K562 (cell line): ENCODE results near the gene HPCA. TPM values are rescaled to one million over a fixed set of nuclear protein-coding genes. Genes with fewer than 3 reads are reported as not detected.

Experiments
- ATAC-seq: fragments of 200-7000 bp; cut with Tn5 transposase; 3 replicates; pipeline ENCODE4 v1.9.1; 2020; ENCODE audit warnings: moderate library complexity
- BruUV-seq: library from RNA; stranded (reverse); fragments of 400-500 nt; replicated peaks from 2 replicates; lab custom pipeline; 2021; lab: Mats Ljungman, UMichigan
- CTCF ChIA-PET: fragments of 300-600 bp; formaldehyde crosslinking; extraction: SDS; loops from one replicate; lab custom pipeline; 2021; ENCODE audit warnings: low intra/inter-chr PET ratio; lab: Yijun Ruan, JAX
- POLR2A ChIA-PET: fragments of 300-600, 350-650 bp; sonication (Branson Sonifier 250); formaldehyde crosslinking; extraction: SDS; loops from one replicate; lab custom pipeline; 2021; ENCODE audit warnings: antibody characterized with exemption, inconsistent platforms; lab: Yijun Ruan, JAX
- DNase-seq, 4 experiments: peaks; one replicate each; pipeline versions ENCODE4 v3.0.0 to v3.0.0-alpha.2; 2011 to 2018; ENCODE audit warnings: low spot score in 3 of 4, mixed read lengths in 3 of 4; ENCODE audit errors: extremely low read depth in 1 of 4
- FAIRE-seq: peaks from 2 replicates; lab custom pipeline; 2011; peaks lifted over from hg19 to GRCh38; lab: Jason Lieb, UNC
- H2AFZ ChIP-seq: 2 replicates; pipeline ENCODE4 v1.6.0; 2011; ENCODE audit warnings: low read depth, low read length, control low read depth, inconsistent platforms
- H3K27ac ChIP-seq: fragments of 200-600 bp; 3 replicates; pipeline ENCODE4 v1.8.0; 2011; ENCODE audit warnings: low read depth, mild to moderate bottlenecking, control low read depth, inconsistent platforms, low read length, moderate library complexity, mixed read lengths; ENCODE audit errors: extremely low read depth
- H3K27me3 ChIP-seq, 2 experiments: fragments of 300-600 bp in 1 of 2; 2 replicates in 1 of 2; 3 replicates in 1 of 2; pipeline versions ENCODE4 v1.6.0 to v1.8.0; 2011; ENCODE audit warnings: inconsistent platforms in 2 of 2, low read length in 2 of 2, mild to moderate bottlenecking in 1 of 2, mixed read lengths in 1 of 2, moderate library complexity in 1 of 2; ENCODE audit not compliant: control insufficient read depth in 2 of 2, insufficient read depth in 2 of 2
- H3K36me3 ChIP-seq: fragments of 300-600 bp; 3 replicates; pipeline ENCODE4 v1.8.0; 2011; ENCODE audit warnings: mild to moderate bottlenecking, low read length, inconsistent platforms; ENCODE audit not compliant: control insufficient read depth, insufficient read depth
- H3K4me1 ChIP-seq, 2 experiments: fragments of 200-600 bp in 1 of 2; replicated peaks in 1 of 2; 2 replicates in 1 of 2; 3 replicates in 1 of 2; pipeline versions ENCODE4 v1.5.1 to v1.8.0; 2011; ENCODE audit warnings: inconsistent platforms in 2 of 2, low read length in 2 of 2, mild to moderate bottlenecking in 1 of 2, mixed read lengths in 1 of 2, moderate library complexity in 1 of 2; ENCODE audit not compliant: control insufficient read depth in 2 of 2, insufficient read depth in 2 of 2
- H3K4me2 ChIP-seq: 2 replicates; pipeline ENCODE4 v1.6.1; 2011; ENCODE audit warnings: low read length, control low read depth, inconsistent platforms, mixed read lengths; ENCODE audit not compliant: insufficient read depth
- H3K4me3 ChIP-seq: fragments of 200-600 bp; sonication (generic), shearing (Covaris generic); 2 replicates; pipeline ENCODE4 v1.5.1; 2016; ENCODE audit warnings: control low read depth, inconsistent platforms
- H3K79me2 ChIP-seq: fragments of 200-600 bp; 3 replicates; pipeline ENCODE4 v1.8.0; 2011; ENCODE audit warnings: low read length, inconsistent platforms; ENCODE audit not compliant: control insufficient read depth, insufficient read depth
- H3K9ac ChIP-seq, 2 experiments: 2 replicates each; pipeline versions ENCODE4 v1.6.0 to v1.6.1; 2011; ENCODE audit warnings: low read depth in 2 of 2, low read length in 2 of 2, control low read depth in 1 of 2, inconsistent platforms in 1 of 2, mild to moderate bottlenecking in 1 of 2, mixed read lengths in 1 of 2; ENCODE audit not compliant: insufficient read depth in 1 of 2
- H3K9me1 ChIP-seq: one replicate; pipeline ENCODE4 v1.6.0; 2011; ENCODE audit warnings: inconsistent platforms, mild to moderate bottlenecking, low read length, moderate library complexity; ENCODE audit not compliant: control insufficient read depth, insufficient read depth
- H3K9me3 ChIP-seq: replicated peaks from 2 replicates; pipeline ENCODE4 v1.5.1; 2011; ENCODE audit warnings: low read depth, low read length, inconsistent platforms; ENCODE audit not compliant: control insufficient read depth, insufficient read depth
- H4K20me1 ChIP-seq: replicated peaks from 2 replicates; pipeline ENCODE4 v1.6.1; 2011; ENCODE audit warnings: low read length, inconsistent platforms, mixed read lengths; ENCODE audit not compliant: control insufficient read depth, insufficient read depth
- KLF13 ChIP-seq: fragments of 450-650 bp; IDR thresholded peaks from 2 replicates; pipeline ENCODE4 v1.6.1; 2016; ENCODE audit warnings: missing genetic modification characterization, low read depth, mild to moderate bottlenecking, missing compliant biosample characterization, moderate library complexity, borderline replicate concordance
- ZBTB43 ChIP-seq: sonication (generic); formaldehyde crosslinking; IDR thresholded peaks from 2 replicates; pipeline ENCODE4 v1.8.0; 2023; ENCODE audit warnings: mild to moderate bottlenecking, missing genetic modification reagents
- ZNF24 ChIP-seq: fragments of 450-650 bp; IDR thresholded peaks from 2 replicates; pipeline ENCODE4 v1.6.1; 2016
- ZNF316 ChIP-seq: fragments of 450-650 bp; IDR thresholded peaks from 2 replicates; pipeline ENCODE4 v1.6.1; 2016
- WGBS: fragments of 100-300 bp; shearing (Covaris generic); methylation state at CpG from one replicate; pipeline ENCODE4 v1.1.6; 2016; ENCODE audit warnings: low coverage, mixed read lengths; ENCODE audit not compliant: insufficient coverage; ENCODE audit errors: missing lambda C conversion rate; 5-methylcytosine and 5-hydroxymethylcytosine counted together
- in situ Hi-C: fragments of 300-500 bp; cut with MboI; formaldehyde crosslinking; loops from 4 replicates; pipeline ENCODE4 v1.15.0; 2018; ENCODE audit warnings: inconsistent platforms, mixed read lengths
- intact Hi-C: fragments of 100-400 bp; cut with micrococcal nuclease; formaldehyde crosslinking; loops from 2 replicates; pipeline ENCODE4 v1.14.2; 2022
- polyA plus RNA-seq, 8 experiments: library from polyadenylated mRNA; depleted of rRNA in 4 of 8; stranded (reverse) in 5 of 8; unstranded in 3 of 8; fragments of >200 nt; fragmentation: Nextera tagmentation in 2 of 8; fragmentation: Illumina TruSeq in 1 of 8; extraction: Ambion mirVana in 2 of 8; extraction: Trizol in 1 of 8; gene quantifications; 2 replicates each; pipeline versions ENCODE4 v1.2.1 to v1.2.3, GENCODE V29; 2011 to 2014; ENCODE audit warnings: inconsistent platforms in 1 of 8, missing spikeins in 1 of 8
- total RNA-seq, 7 experiments: library from RNA; depleted of rRNA in 6 of 7; stranded (reverse); fragments of >200 nt in 6 of 7; fragmentation: Illumina TruSeq in 2 of 7; extraction: Trizol in 2 of 7; gene quantifications; 2 replicates each; pipeline versions ENCODE4 v1.2.1 to v1.2.3, GENCODE V29; 2011 to 2021; ENCODE audit warnings: low replicate concordance in 1 of 7
- TF ChIP-seq, protein P1 (sequence below): fragments of 450-650 bp; IDR thresholded peaks from 2 replicates; pipeline ENCODE4 v1.6.1; 2016
- TF ChIP-seq, protein P2 (sequence below), 2 experiments: fragments of 450-650 bp in 1 of 2; sonication (generic) in 1 of 2; formaldehyde crosslinking in 1 of 2; IDR thresholded peaks; 2 replicates each; pipeline versions ENCODE4 v1.7.1 to v1.9.0; 2016 to 2022; ENCODE audit warnings: inconsistent platforms in 1 of 2, mild to moderate bottlenecking in 1 of 2, missing genetic modification reagents in 1 of 2

The HPCA gene
- total and polyA plus RNA-seq, 9 of the 15 experiments (the other 6 are each of a cell fraction or from before 2014, with no cell fraction given) = not detected

GRCh38 chr1:32939655-32940371, 53.5 kb downstream of the HPCA start:
- intact Hi-C loops = no loop called here
- Histone ChIP-seq H3K9me3 (no peaks in the 10 kb centered on the region), H3K4me2 (no peak overlapping the region; the same call in 1 of the 2 replicates), H2AFZ (no peak overlapping the region), H4K20me1 (no peaks in the 10 kb centered on the region), H3K9me1 (no peaks in the 10 kb centered on the region), H3K27ac (no peak overlapping the region), H3K36me3 (peaks cover 51% of the 10 kb centered on the region; the same call in 2 of the 3 replicates), H3K9ac (no peak overlapping the region; a peak in 1 of 4 replicates), H3K4me3 (no peak overlapping the region), H3K27me3 (no peaks in the 10 kb centered on the region), H3K4me1 (peaks cover 5 to 13% of the 10 kb centered on the region in 2 experiments; a peak in 4 of 5 replicates), H3K79me2 (no peaks in the 10 kb centered on the region)
- DNase-seq = peak; percentile 35 to 83 (median 66)
- no TSS peak for BruUV-seq
- WGBS = 16% methylated on average over 4 of the region's 4 CpGs
- peak; percentile 92 for ATAC-seq
- ChIA-PET POLR2A (interaction anchor here (0.6 to 2.7 kb wide), 9 partner anchors 9 to 59 kb away, joined by 3 to 16 read pairs (median 4); partner anchors contain the start of gene RNF19B), CTCF (interaction anchor here (1.1 to 1.5 kb wide), 2 partner anchors 68 to 115 kb away, joined by 3 read pairs; no protein-coding TSS in a partner anchor)
- in situ Hi-C loops = loop anchor here (5.0 kb wide), 1 partner anchor 57 kb away; no protein-coding TSS in a partner anchor
- peak; percentile 92 for FAIRE-seq
- TF ChIP-seq ZNF24 = no peak
- TF ChIP-seq, protein P1, sequence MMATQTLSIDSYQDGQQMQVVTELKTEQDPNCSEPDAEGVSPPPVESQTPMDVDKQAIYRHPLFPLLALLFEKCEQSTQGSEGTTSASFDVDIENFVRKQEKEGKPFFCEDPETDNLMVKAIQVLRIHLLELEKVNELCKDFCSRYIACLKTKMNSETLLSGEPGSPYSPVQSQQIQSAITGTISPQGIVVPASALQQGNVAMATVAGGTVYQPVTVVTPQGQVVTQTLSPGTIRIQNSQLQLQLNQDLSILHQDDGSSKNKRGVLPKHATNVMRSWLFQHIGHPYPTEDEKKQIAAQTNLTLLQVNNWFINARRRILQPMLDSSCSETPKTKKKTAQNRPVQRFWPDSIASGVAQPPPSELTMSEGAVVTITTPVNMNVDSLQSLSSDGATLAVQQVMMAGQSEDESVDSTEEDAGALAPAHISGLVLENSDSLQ = no peak
- TF ChIP-seq, protein P2, sequence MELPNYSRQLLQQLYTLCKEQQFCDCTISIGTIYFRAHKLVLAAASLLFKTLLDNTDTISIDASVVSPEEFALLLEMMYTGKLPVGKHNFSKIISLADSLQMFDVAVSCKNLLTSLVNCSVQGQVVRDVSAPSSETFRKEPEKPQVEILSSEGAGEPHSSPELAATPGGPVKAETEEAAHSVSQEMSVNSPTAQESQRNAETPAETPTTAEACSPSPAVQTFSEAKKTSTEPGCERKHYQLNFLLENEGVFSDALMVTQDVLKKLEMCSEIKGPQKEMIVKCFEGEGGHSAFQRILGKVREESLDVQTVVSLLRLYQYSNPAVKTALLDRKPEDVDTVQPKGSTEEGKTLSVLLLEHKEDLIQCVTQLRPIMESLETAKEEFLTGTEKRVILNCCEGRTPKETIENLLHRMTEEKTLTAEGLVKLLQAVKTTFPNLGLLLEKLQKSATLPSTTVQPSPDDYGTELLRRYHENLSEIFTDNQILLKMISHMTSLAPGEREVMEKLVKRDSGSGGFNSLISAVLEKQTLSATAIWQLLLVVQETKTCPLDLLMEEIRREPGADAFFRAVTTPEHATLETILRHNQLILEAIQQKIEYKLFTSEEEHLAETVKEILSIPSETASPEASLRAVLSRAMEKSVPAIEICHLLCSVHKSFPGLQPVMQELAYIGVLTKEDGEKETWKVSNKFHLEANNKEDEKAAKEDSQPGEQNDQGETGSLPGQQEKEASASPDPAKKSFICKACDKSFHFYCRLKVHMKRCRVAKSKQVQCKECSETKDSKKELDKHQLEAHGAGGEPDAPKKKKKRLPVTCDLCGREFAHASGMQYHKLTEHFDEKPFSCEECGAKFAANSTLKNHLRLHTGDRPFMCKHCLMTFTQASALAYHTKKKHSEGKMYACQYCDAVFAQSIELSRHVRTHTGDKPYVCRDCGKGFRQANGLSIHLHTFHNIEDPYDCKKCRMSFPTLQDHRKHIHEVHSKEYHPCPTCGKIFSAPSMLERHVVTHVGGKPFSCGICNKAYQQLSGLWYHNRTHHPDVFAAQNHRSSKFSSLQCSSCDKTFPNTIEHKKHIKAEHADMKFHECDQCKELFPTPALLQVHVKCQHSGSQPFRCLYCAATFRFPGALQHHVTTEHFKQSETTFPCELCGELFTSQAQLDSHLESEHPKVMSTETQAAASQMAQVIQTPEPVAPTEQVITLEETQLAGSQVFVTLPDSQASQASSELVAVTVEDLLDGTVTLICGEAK (IDR thresholded peaks at IDR 0.05) = no peak
- TF ChIP-seq, protein P2 (CRISPR knock-in tag; IDR thresholded peaks at IDR 0.05) = no peak
- TF ChIP-seq ZBTB43 (CRISPR knock-in tag) = no peak
- no peak for TF ChIP-seq ZNF316
- TF ChIP-seq KLF13 (tag) = no peak
